ENCODE measurements around the gene VPS25. TPM values are rescaled to one million over a fixed set of nuclear protein-coding genes. Genes with fewer than 3 reads are reported as not detected.

The VPS25 gene
- total RNA-seq, 4 donors from 2014 or later: 78.6 to 93.6 (median 83.0) TPM

- no peaks in the 10 kb centered on the region for H3K9me3 ChIP-seq
- peaks cover 4 to 43% (median 25%) of the 10 kb centered on the region in 3 donors for H3K4me1 ChIP-seq
- no peaks in the 10 kb centered on the region for H3K36me3 ChIP-seq
- TF ChIP-seq CTCF (IDR thresholded peaks at IDR 0.05): no peak
- no peak for TF ChIP-seq POLR2A (IDR thresholded peaks at IDR 0.05)
- no peak for DNase-seq
- no peaks in the 10 kb centered on the region for H3K27me3 ChIP-seq
- peak overlapping the region; percentile 17 to 74 (median 50) for H3K27ac ChIP-seq
- intact Hi-C loops (cut with DNase I): no loop called here
- no peak overlapping the region for H3K4me3 ChIP-seq
- 69 to 81% methylated on average over 7 to 9 of the region's 11 CpGs for WGBS, 2 donors
Measured at GRCh38 chr17:42748908-42749798, 24.1 kb upstream of the VPS25 start.

GRCh38 chr17:42750739-42751344 lies 22.4 kb upstream of the VPS25 start:
- Histone ChIP-seq H3K4me3 (no peak overlapping the region), H3K36me3 (no peaks in the 10 kb centered on the region), H3K4me1 (peaks cover 0 to 48% (median 20%) of the 10 kb centered on the region in 3 donors), H3K27me3 (no peaks in the 10 kb centered on the region), H3K9me3 (no peaks in the 10 kb centered on the region), H3K27ac (peak overlapping the region in 3 of 4 donors; percentile 17 to 74 (median 50))
- WGBS, 2 donors: 27 to 39% methylated on average over 2 of the region's 3 CpGs
- intact Hi-C loops (cut with DNase I): no loop called here
- TF ChIP-seq CTCF (IDR thresholded peaks at IDR 0.05) (no peak), POLR2A (IDR thresholded peaks at IDR 0.05) (no peak)
- DNase-seq: no peak

- Histone ChIP-seq H3K4me1 (peaks cover 0 to 48% (median 20%) of the 10 kb centered on the region in 3 donors), H3K4me3 (no peak overlapping the region), H3K36me3 (no peaks in the 10 kb centered on the region), H3K27me3 (no peaks in the 10 kb centered on the region), H3K9me3 (no peaks in the 10 kb centered on the region), H3K27ac (no peak overlapping the region)
- TF ChIP-seq POLR2A (IDR thresholded peaks at IDR 0.05) (no peak), CTCF (IDR thresholded peaks at IDR 0.05) (no peak)
- DNase-seq: no peak
- intact Hi-C loops (cut with DNase I): no loop called here
- WGBS, 2 donors: 73 to 77% methylated on average over 7 of the region's 7 CpGs
Measured at GRCh38 chr17:42751628-42752027, 21.6 kb upstream of the VPS25 start.

- no peaks in the 10 kb centered on the region for H3K36me3 ChIP-seq
- H3K27ac ChIP-seq: peak overlapping the region in 3 of 4 donors; percentile 39 to 57 (median 39)
- peaks cover 0 to 3% (median 0%) of the 10 kb centered on the region in 4 donors for H3K27me3 ChIP-seq
- H3K4me3 ChIP-seq: no peak overlapping the region
- no peaks in the 10 kb centered on the region for H3K9me3 ChIP-seq
- DNase-seq: no peak
- WGBS, 2 donors: 72 to 86% methylated on average over 1 to 3 of the region's 3 CpGs
- H3K4me1 ChIP-seq: peaks cover 0 to 33% (median 11%) of the 10 kb centered on the region in 3 donors
- TF ChIP-seq POLR2A (IDR thresholded peaks at IDR 0.05) (no peak), CTCF (IDR thresholded peaks at IDR 0.05) (no peak)
- intact Hi-C loops (cut with DNase I): no loop called here
Measured at GRCh38 chr17:42754782-42755181, 18.5 kb upstream of the VPS25 start.
